Measurements from ENCODE around the gene IL15.

Gene IL15

DNA sequence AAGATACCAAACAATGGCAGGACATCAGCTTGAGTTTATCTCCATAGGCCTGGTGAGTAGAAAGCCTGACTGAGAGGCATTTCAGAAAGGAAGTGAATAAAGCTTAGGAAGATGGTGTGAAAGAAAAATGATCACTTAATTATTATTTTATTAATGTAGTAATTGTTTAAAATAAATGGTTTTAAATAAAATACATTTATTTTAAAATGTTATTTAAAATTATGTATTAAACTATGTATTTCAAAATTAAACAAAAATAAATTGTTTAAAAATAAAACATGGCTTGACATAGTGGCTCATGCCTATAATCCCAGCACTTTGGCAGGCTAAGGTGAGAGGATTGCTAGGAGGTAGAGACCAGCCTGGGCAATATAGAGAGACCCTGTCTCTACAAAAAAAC lies 145.8 kb downstream of the IL15 start:
- DNase-seq, result no peak
